Stimulated activated CD4-positive, alpha-beta T cell treated with anti-CD3 and anti-CD28 coated beads, Interleukin-12 subunit alpha, Interleukin-12 subunit beta, amount 100 ng/mL, for 4 hours (primary cell): ENCODE measurements around the gene IKZF3.
"Not testable (repeated sequence)": the region's sequence is repeated elsewhere in the genome, so short reads cannot be mapped to it uniquely, and the experiment has no call there.

Source experiments
- DNase-seq: peaks from one replicate; pipeline ENCODE4 v3.0.0-alpha.2; 2020

The IKZF3 gene

GRCh38 chr17:39777534-39778365, 86.4 kb downstream of the IKZF3 start:
- DNase-seq: no peak

GRCh38 chr17:39776252-39776651, 87.9 kb downstream of the IKZF3 start:
- no peak for DNase-seq

GRCh38 chr17:39775031-39775430, 89.1 kb downstream of the IKZF3 start:
- DNase-seq: no peak

- DNase-seq: no peak
These were observed 90.1 kb downstream of the IKZF3 start for GRCh38 chr17:39774047-39774446.

- DNase-seq: no peak
These were observed 90.9 kb downstream of the IKZF3 start for GRCh38 chr17:39772987-39773934.

GRCh38 chr17:39772415-39772814, 91.7 kb downstream of the IKZF3 start:
- no peak for DNase-seq

GRCh38 chr17:39769974-39770587, 94.0 kb downstream of the IKZF3 start:
- peak; percentile 39 for DNase-seq

GRCh38 chr17:39767147-39767546, 97.0 kb downstream of the IKZF3 start:
- DNase-seq: no peak

GRCh38 chr17:39765766-39766165, 98.3 kb downstream of the IKZF3 start:
- no peak for DNase-seq

GRCh38 chr17:39765175-39765574, 98.9 kb downstream of the IKZF3 start:
- no peak for DNase-seq

GRCh38 chr17:39764171-39764570, 99.9 kb downstream of the IKZF3 start:
- DNase-seq: not testable (repeated sequence)

- no peak for DNase-seq
These were observed 100.9 kb downstream of the IKZF3 start for GRCh38 chr17:39763051-39763820.

GRCh38 chr17:39761861-39762496, 102.1 kb downstream of the IKZF3 start:
- DNase-seq: no peak

- DNase-seq: no peak
These were observed 104.9 kb downstream of the IKZF3 start for GRCh38 chr17:39759204-39759603.

GRCh38 chr17:39757931-39758873, 105.9 kb downstream of the IKZF3 start:
- DNase-seq: no peak

GRCh38 chr17:39757176-39757662, 106.9 kb downstream of the IKZF3 start:
- DNase-seq: no peak

- no peak for DNase-seq
These were observed 107.6 kb downstream of the IKZF3 start for GRCh38 chr17:39756380-39757079.

- peak; percentile 35 for DNase-seq
These were observed 108.3 kb downstream of the IKZF3 start for GRCh38 chr17:39755554-39756379.

GRCh38 chr17:39754958-39755553, 109.1 kb downstream of the IKZF3 start:
- DNase-seq: no peak
